HEK293 (cell line): ENCODE results near the gene SPTBN5.
A peak's percentile ranks its signal among the peaks of the same experiment; 100 is the strongest.

Experiments
- CTCF ChIA-PET: fragments of 350-600 bp; formaldehyde crosslinking; extraction: SDS; loops from one replicate; lab custom pipeline; 2021; ENCODE audit warnings: antibody characterized with exemption; lab: Yijun Ruan, JAX
- POLR2A ChIA-PET: fragments of 300-600 bp; formaldehyde crosslinking; extraction: SDS; loops from one replicate; lab custom pipeline; 2020; ENCODE audit warnings: antibody characterized with exemption, inconsistent platforms; lab: Yijun Ruan, JAX
- H3K27ac ChIP-seq: fragments of 200-500 bp; sonication (Bioruptor generic); 2 replicates; pipeline ENCODE4 v1.5.1; 2014; ENCODE audit warnings: low read depth, low read length, control low read depth, inconsistent platforms; ENCODE audit errors: extremely low read depth
- H3K36me3 ChIP-seq, 2 experiments: fragments of 200-500 bp in 1 of 2; sonication (Bioruptor generic) in 1 of 2; 1 replicate in 1 of 2; 2 replicates in 1 of 2; pipeline ENCODE4 v1.5.1; 2014 to 2017; ENCODE audit warnings: inconsistent platforms in 2 of 2, low read length in 2 of 2; ENCODE audit not compliant: control insufficient read depth in 2 of 2, insufficient read depth in 1 of 2
- H3K4me1 ChIP-seq: fragments of 200-500 bp; sonication (Bioruptor generic); 2 replicates; pipeline ENCODE4 v1.5.1; 2014; ENCODE audit warnings: mild to moderate bottlenecking, low read length, inconsistent platforms; ENCODE audit not compliant: control insufficient read depth, insufficient read depth
- H3K4me3 ChIP-seq: 2 replicates; pipeline ENCODE4 v1.5.1; 2011; ENCODE audit warnings: low read depth, mild to moderate bottlenecking, control low read depth, low read length, moderate library complexity
- H3K9me3 ChIP-seq: fragments of 200-500 bp; sonication (Bioruptor generic); 2 replicates; pipeline ENCODE4 v1.5.1; 2014; ENCODE audit warnings: low read depth, low read length, inconsistent platforms; ENCODE audit not compliant: control insufficient read depth, insufficient read depth
- FEZF1 ChIP-seq: fragments of 450-650 bp; formaldehyde crosslinking; IDR thresholded peaks from 2 replicates; pipeline ENCODE4 v1.5.1; 2016; ENCODE audit warnings: missing biosample characterization, missing genetic modification characterization
- HOXA7 ChIP-seq: sonication (generic); formaldehyde crosslinking; IDR thresholded peaks from 2 replicates; pipeline ENCODE4 v1.8.1; 2022; ENCODE audit warnings: missing genetic modification reagents, borderline replicate concordance
- PRDM4 ChIP-seq: fragments of 450-650 bp; formaldehyde crosslinking; IDR thresholded peaks from 2 replicates; pipeline ENCODE4 v1.5.1; 2017; ENCODE audit warnings: missing biosample characterization, missing genetic modification characterization
- ZBTB20 ChIP-seq: fragments of 450-650 bp; formaldehyde crosslinking; IDR thresholded peaks from 2 replicates; pipeline ENCODE4 v1.5.1; 2016; ENCODE audit warnings: missing biosample characterization, missing genetic modification characterization
- ZBTB26 ChIP-seq: fragments of 450-650 bp; formaldehyde crosslinking; optimal IDR thresholded peaks from 2 replicates; pipeline ENCODE3; 2016; ENCODE audit warnings: missing biosample characterization, mild to moderate bottlenecking, missing genetic modification characterization
- ZEB2 ChIP-seq: fragments of 450-650 bp; formaldehyde crosslinking; IDR thresholded peaks from 2 replicates; pipeline ENCODE4 v1.5.1; 2016; ENCODE audit warnings: missing biosample characterization, missing genetic modification characterization
- ZFHX2 ChIP-seq: fragments of 450-650 bp; formaldehyde crosslinking; conservative IDR thresholded peaks from 2 replicates; pipeline ENCODE4 v1.5.1; 2016; ENCODE audit warnings: missing biosample characterization, missing genetic modification characterization
- ZIC2 ChIP-seq: fragments of 450-650 bp; formaldehyde crosslinking; IDR thresholded peaks from 2 replicates; pipeline ENCODE4 v1.5.1; 2016; ENCODE audit warnings: missing biosample characterization, missing genetic modification characterization
- ZNF10 ChIP-seq: fragments of 450-650 bp; formaldehyde crosslinking; IDR thresholded peaks from 2 replicates; pipeline ENCODE4 v1.5.1; 2017; ENCODE audit warnings: missing biosample characterization, missing genetic modification characterization
- ZNF112 ChIP-seq: fragments of 450-650 bp; formaldehyde crosslinking; IDR thresholded peaks from 2 replicates; pipeline ENCODE4 v1.5.0; 2017; ENCODE audit warnings: missing biosample characterization, missing genetic modification characterization
- ZNF2 ChIP-seq: fragments of 450-650 bp; formaldehyde crosslinking; IDR thresholded peaks from 2 replicates; pipeline ENCODE4 v1.5.1; 2016; ENCODE audit warnings: missing biosample characterization, missing genetic modification characterization
- ZNF335 ChIP-seq: fragments of 450-650 bp; formaldehyde crosslinking; conservative IDR thresholded peaks from 2 replicates; pipeline ENCODE4 v1.5.1; 2016; ENCODE audit warnings: missing biosample characterization, missing genetic modification characterization
- ZNF354C ChIP-seq: fragments of 450-650 bp; formaldehyde crosslinking; IDR thresholded peaks from 2 replicates; pipeline ENCODE4 v1.5.1; 2016; ENCODE audit warnings: missing biosample characterization, missing genetic modification characterization, low read depth, borderline replicate concordance
- ZNF37A ChIP-seq: fragments of 450-650 bp; IDR thresholded peaks from 2 replicates; pipeline ENCODE4 v1.5.1; 2018; ENCODE audit warnings: missing biosample characterization, missing genetic modification characterization
- ZNF514 ChIP-seq: fragments of 450-650 bp; formaldehyde crosslinking; IDR thresholded peaks from 2 replicates; pipeline ENCODE4 v1.5.1; 2016; ENCODE audit warnings: missing biosample characterization, missing genetic modification characterization
- ZNF529 ChIP-seq: fragments of 450-650 bp; formaldehyde crosslinking; IDR thresholded peaks from 2 replicates; pipeline ENCODE4 v1.5.1; 2017; ENCODE audit warnings: missing genetic modification characterization, missing biosample characterization; ENCODE audit not compliant: insufficient replicate concordance
- ZNF624 ChIP-seq: fragments of 450-650 bp; formaldehyde crosslinking; IDR thresholded peaks from 2 replicates; pipeline ENCODE4 v1.5.1; 2017; ENCODE audit warnings: missing biosample characterization, missing genetic modification characterization
- ZNF664 ChIP-seq: fragments of 450-650 bp; formaldehyde crosslinking; IDR thresholded peaks from 2 replicates; pipeline ENCODE4 v1.5.1; 2016; ENCODE audit warnings: missing biosample characterization, missing genetic modification characterization
- ZNF677 ChIP-seq: fragments of 450-650 bp; IDR thresholded peaks from 2 replicates; pipeline ENCODE4 v1.5.0; 2018; ENCODE audit warnings: missing biosample characterization, mild to moderate bottlenecking, missing genetic modification characterization, moderate library complexity
- ZNF777 ChIP-seq: fragments of 450-650 bp; formaldehyde crosslinking; IDR thresholded peaks from 2 replicates; pipeline ENCODE4 v1.5.1; 2017; ENCODE audit warnings: missing biosample characterization, missing genetic modification characterization, borderline replicate concordance
- ZSCAN23 ChIP-seq: fragments of 450-650 bp; formaldehyde crosslinking; IDR thresholded peaks from 2 replicates; pipeline ENCODE4 v1.5.1; 2016; ENCODE audit warnings: missing biosample characterization, missing genetic modification characterization

Gene SPTBN5

GRCh38 chr15:41869770-41870688, 23.8 kb downstream of the SPTBN5 start:
- ChIA-PET POLR2A (no interaction called here), CTCF (interaction anchor here (0.7 kb wide), 1 partner anchor 125 kb away, joined by 4 read pairs; no protein-coding TSS in a partner anchor)
- TF ChIP-seq ZFHX2 (tag by site-specific recombination) (peak; percentile 12; the same call in 1 of the 2 replicates), ZIC2 (tag by site-specific recombination) (peak; percentile 19; the same call in 1 of the 2 replicates), PRDM4 (tag by site-specific recombination) (no peak)
- no peaks in the 10 kb centered on the region for H3K36me3 ChIP-seq
- H3K4me3 ChIP-seq: no peak overlapping the region
- peaks cover 2% of the 10 kb centered on the region; the same call in 1 of the 2 replicates for H3K4me1 ChIP-seq
- no peaks in the 10 kb centered on the region for H3K9me3 ChIP-seq
- no peak overlapping the region for H3K27ac ChIP-seq

GRCh38 chr15:41868321-41868720, 25.5 kb downstream of the SPTBN5 start:
- Histone ChIP-seq H3K4me3 (no peak overlapping the region), H3K36me3 (no peaks in the 10 kb centered on the region), H3K4me1 (peaks cover 2% of the 10 kb centered on the region; the same call in 1 of the 2 replicates), H3K9me3 (no peaks in the 10 kb centered on the region), H3K27ac (no peak overlapping the region)
- ChIA-PET CTCF (interaction anchor here (0.8 to 0.9 kb wide), 2 partner anchors 11 to 36 kb away, joined by 3 read pairs; no protein-coding TSS in a partner anchor), POLR2A (interaction anchor here (0.6 kb wide), 1 partner anchor 413 kb away, joined by 5 read pairs; no protein-coding TSS in a partner anchor)
- TF ChIP-seq FEZF1 (tag by site-specific recombination) (no peak), ZNF777 (no peak), ZNF10 (tag by site-specific recombination) (no peak), ZNF37A (tag by site-specific recombination) (no peak), ZNF664 (no peak), HOXA7 (CRISPR knock-in tag) (no peak), ZBTB26 (tag by site-specific recombination) (no peak), ZNF514 (tag by site-specific recombination) (no peak), ZNF677 (tag by site-specific recombination) (no peak)

- ChIA-PET CTCF (no interaction called here), POLR2A (no interaction called here)
- Histone ChIP-seq H3K4me1 (peaks cover 2% of the 10 kb centered on the region; the same call in 1 of the 2 replicates), H3K27ac (no peak overlapping the region), H3K4me3 (no peak overlapping the region), H3K9me3 (no peaks in the 10 kb centered on the region), H3K36me3 (no peaks in the 10 kb centered on the region)
- TF ChIP-seq ZNF112 (tag by site-specific recombination) (no peak), ZIC2 (tag by site-specific recombination) (no peak), ZBTB20 (tag by site-specific recombination) (no peak), ZNF335 (no peak), ZNF2 (no peak), ZNF529 (no peak), ZNF624 (no peak), ZSCAN23 (tag by site-specific recombination) (no peak), ZEB2 (tag by site-specific recombination) (no peak), ZNF354C (tag by site-specific recombination) (no peak)
These were observed 26.8 kb downstream of the SPTBN5 start for GRCh38 chr15:41866872-41867579.
